Heart left ventricle (tissue), 16 donors: ENCODE measurements around the gene DEFB123. TPM values are rescaled to one million over a fixed set of nuclear protein-coding genes. Genes with fewer than 3 reads are reported as not detected.
A peak's percentile ranks its signal among the peaks of the same experiment; 100 is the strongest.

Experiments used
- ATAC-seq, 4 donors: fragments of 200-7000 bp; cut with Tn5 transposase; one replicate each; pipeline ENCODE4 v1.9.1; 2020 to 2022; ENCODE audit warnings: moderate library complexity in 4 of 4, mild to moderate bottlenecking in 3 of 4, moderate number of reproducible peaks in 1 of 4
- DNase-seq, 5 donors: peaks; one replicate each; pipeline ENCODE4 v3.0.0-alpha.2; 2020
- H3K27ac ChIP-seq, 12 donors: fragments of 200-600 bp; sonication (generic) in 4 of 12; one replicate each; pipeline versions ENCODE4 v1.5.0 to v1.8.0; 2016 to 2022; ENCODE audit warnings: mild to moderate bottlenecking in 2 of 12
- H3K27me3 ChIP-seq, 9 donors: fragments of 200-600 bp; sonication (generic) in 2 of 9; one replicate each; pipeline versions ENCODE4 v1.5.1 to v1.8.0; 2016 to 2022; ENCODE audit warnings: mild to moderate bottlenecking in 3 of 9
- H3K36me3 ChIP-seq, 9 donors: fragments of 200-600 bp; sonication (generic) in 2 of 9; one replicate each; pipeline versions ENCODE4 v1.5.0 to v1.8.0; 2018 to 2022; ENCODE audit warnings: mild to moderate bottlenecking in 2 of 9
- H3K4me1 ChIP-seq, 12 donors: fragments of 200-600 bp; sonication (generic) in 4 of 12; one replicate each; pipeline versions ENCODE4 v1.5.0 to v1.8.0; 2016 to 2022; ENCODE audit warnings: mild to moderate bottlenecking in 3 of 12
- H3K4me3 ChIP-seq, 12 donors: fragments of 200-600 bp; sonication (generic) in 4 of 12; one replicate each; pipeline versions ENCODE4 v1.5.0 to v1.8.0; 2017 to 2022; ENCODE audit warnings: mild to moderate bottlenecking in 9 of 12, moderate library complexity in 4 of 12
- H3K9me3 ChIP-seq, 12 donors: fragments of 200-600 bp; sonication (generic) in 4 of 12; one replicate each; pipeline versions ENCODE4 v1.5.0 to v1.8.0; 2016 to 2022; ENCODE audit warnings: mild to moderate bottlenecking in 1 of 12
- POLR2A ChIP-seq, 2 donors: fragments of 450-650 bp; IDR thresholded peaks; one replicate each; pipeline ENCODE4 v1.6.1; 2017; ENCODE audit warnings: antibody characterized with exemption in 2 of 2, mild to moderate bottlenecking in 2 of 2, moderate library complexity in 2 of 2
- WGBS, 4 donors: extraction: QIAGEN DNeasy Blood & Tissue Kit in 2 of 4; methylation state at CpG; one replicate each; pipeline versions ENCODE4 v1.1.5 to v1.1.7; 2013 to 2018; 5-methylcytosine and 5-hydroxymethylcytosine counted together
- intact Hi-C, 10 donors: fragments of 100-400 bp; cut with DNase I; formaldehyde crosslinking; loops; one replicate each; pipeline versions ENCODE4 v1.11.1 to v1.14.2; 2022
- polyA plus RNA-seq, 2 donors: library from polyadenylated mRNA; stranded (reverse); fragments of 200-250 nt; gene quantifications; one replicate each; pipeline ENCODE4 v1.2.3, GENCODE V29; 2013
- total RNA-seq, 9 donors: library from RNA; depleted of rRNA in 2 of 9; stranded (reverse); fragments of >200 nt in 2 of 9; fragmentation: NEBNext Ultra II Directional in 3 of 9; extraction: Animal tissue kit (Norgen Biotek cat#: 25700) in 3 of 9; gene quantifications; one replicate each; pipeline versions ENCODE4 v1.1.0 to v1.2.4, GENCODE V29; 2016 to 2023
- TF ChIP-seq, protein P1 (sequence below), 12 donors: fragments of 200-600 bp; sonication (generic) in 4 of 12; IDR thresholded peaks; one replicate each; pipeline versions ENCODE4 v1.5.0 to v1.8.0; 2018 to 2022; ENCODE audit warnings: antibody characterized with exemption in 12 of 12, mild to moderate bottlenecking in 5 of 12
- donor health status: ischemic (EF 13 %, LVEDD 7.1; RV severe dilation, severe dysfunction).
- donor health status: healthy with polysubstance abuse.
- donor health status: DM: no; HTN: yes; CAD: no.
- donor health status: DM: no; HTN: no; CAD: no.
- donor health status: ischemic (EF 25% LVEDD 6.9; RV normal size, moderate dysfunction).
- donor health status: ischemic (EF 25% LVEDD 5.7; RV mildly dilated, moderate dysfunction).
- donor health status: healthy.
- donor health status: DM: yes; HTN: yes; CAD: no.
- donor health status: ischemic (EF 35%, LVEDD 5.7; RV mildly dilated, moderate dysfunction).
- donor health status: nonischemic (EF 11% LVEDD 7.7; RV severe dilation, severe dysfunction).
- donor health status: DM: yes; HTN: yes; CAD: no.
- donor health status: PGD.
- donor health status: ischemic (EF 29% LVEDD 5.4; RV normal size, mild dysfunction).
- donor health status: nonischemic (EF 23%, LVEDD 6.1; RV moderate dilation, normal function).

DEFB123 gene
- total and polyA plus RNA-seq, 11 donors, result not detected

DNA sequence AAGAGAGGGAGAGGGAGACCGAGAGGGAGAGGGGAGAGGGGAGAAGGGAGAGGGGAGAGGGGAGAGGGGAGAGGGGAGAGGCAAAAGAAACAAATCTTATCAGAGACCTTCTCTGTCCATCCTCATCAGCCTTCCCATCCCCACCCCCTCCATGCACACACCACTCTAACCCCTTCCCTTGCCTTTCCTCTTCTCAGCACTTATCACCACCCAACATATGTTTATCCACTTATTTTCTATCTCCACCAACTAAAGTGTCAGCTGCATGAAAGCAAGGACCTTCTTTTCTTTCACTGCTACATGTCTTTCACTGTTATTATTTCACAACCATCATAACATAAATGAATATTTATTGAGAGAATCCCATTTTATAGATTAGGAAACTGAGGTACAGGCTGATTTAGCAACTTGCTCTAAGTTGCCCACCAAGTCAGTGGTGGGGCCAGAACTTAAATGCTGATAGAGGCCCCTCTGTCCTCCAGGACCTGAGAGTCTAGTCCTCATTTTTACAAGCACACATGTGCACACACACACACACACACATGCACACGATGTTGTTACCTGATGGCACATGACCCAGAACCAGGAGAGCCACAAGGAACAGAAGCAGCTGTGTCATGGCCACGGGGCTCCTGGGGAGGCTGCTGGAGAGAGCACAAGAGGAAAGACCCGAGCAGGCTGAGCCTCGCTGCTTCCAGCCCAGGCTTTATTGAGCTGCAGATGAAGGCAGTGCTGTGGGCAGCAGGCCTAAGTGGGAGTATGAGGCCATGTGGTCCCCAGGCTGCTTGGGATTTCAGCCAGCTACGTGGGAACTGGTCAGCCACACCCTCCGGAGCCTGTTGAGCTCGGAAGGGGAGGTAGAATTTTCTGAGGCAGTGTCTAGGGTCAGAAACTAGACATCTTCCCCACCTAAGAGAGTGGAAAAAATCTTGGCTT is 32.2 kb downstream of the DEFB123 start:
- WGBS, 4 donors, result 40 to 63% (median 44%) methylated on average over 7 to 8 of the region's 8 CpGs
- Histone ChIP-seq H3K9me3 (no peaks in the 10 kb centered on the region), H3K4me3 (no peak overlapping the region), H3K27ac (no peak overlapping the region), H3K27me3 (peaks cover 0 to 26% (median 19%) of the 10 kb centered on the region in 9 donors), H3K4me1 (peaks cover 0 to 29% (median 9%) of the 10 kb centered on the region in 12 donors), H3K36me3 (no peaks in the 10 kb centered on the region)
- peak in 3 of 4 donors; percentile 12 to 51 (median 35) for ATAC-seq
- no peak for TF ChIP-seq POLR2A (IDR thresholded peaks at IDR 0.05)
- TF ChIP-seq, protein P1, sequence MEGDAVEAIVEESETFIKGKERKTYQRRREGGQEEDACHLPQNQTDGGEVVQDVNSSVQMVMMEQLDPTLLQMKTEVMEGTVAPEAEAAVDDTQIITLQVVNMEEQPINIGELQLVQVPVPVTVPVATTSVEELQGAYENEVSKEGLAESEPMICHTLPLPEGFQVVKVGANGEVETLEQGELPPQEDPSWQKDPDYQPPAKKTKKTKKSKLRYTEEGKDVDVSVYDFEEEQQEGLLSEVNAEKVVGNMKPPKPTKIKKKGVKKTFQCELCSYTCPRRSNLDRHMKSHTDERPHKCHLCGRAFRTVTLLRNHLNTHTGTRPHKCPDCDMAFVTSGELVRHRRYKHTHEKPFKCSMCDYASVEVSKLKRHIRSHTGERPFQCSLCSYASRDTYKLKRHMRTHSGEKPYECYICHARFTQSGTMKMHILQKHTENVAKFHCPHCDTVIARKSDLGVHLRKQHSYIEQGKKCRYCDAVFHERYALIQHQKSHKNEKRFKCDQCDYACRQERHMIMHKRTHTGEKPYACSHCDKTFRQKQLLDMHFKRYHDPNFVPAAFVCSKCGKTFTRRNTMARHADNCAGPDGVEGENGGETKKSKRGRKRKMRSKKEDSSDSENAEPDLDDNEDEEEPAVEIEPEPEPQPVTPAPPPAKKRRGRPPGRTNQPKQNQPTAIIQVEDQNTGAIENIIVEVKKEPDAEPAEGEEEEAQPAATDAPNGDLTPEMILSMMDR (IDR thresholded peaks at IDR 0.05), result no peak
- DNase-seq, result peak in 3 of 5 donors; percentile 23 to 58 (median 40)
- intact Hi-C loops, result no loop called here

DNA sequence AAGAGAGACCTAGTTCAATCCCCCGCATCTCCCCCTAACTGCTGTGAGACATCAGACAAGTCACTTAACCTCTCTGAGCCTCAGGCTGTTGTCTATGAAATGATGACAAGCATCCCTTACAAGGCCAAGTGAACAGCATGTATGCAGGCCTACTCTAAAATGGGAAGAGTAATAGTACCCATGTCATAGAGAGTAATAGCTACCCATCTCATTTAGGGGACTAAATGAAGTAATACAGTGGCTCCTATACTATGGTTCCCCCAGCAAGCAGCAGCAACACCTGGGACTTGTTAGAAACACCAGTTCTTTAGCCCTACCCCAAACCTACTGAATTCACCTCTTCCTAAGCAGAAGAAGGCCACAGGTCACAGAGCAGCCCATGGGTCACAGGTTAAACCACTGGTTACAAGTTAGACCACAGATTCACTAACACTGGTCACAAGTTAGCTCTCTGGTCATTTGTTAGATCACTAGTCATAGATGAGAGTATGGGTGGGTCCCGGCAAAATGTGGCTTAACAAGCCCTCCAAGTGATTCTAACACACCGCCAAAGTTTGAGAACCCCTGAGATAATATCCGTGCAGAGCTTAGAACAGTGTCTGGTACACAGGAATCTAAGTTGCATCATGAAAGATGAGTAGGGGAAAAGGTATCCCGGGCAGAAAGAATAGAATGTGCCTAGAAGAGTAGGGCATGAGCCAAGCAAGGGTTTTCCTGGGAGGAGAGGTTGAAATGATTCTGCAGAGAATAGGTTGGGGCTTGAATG is 33.1 kb downstream of the DEFB123 start:
- no peak overlapping the region for H3K27ac ChIP-seq
- ATAC-seq, result peak in 1 of 4 donors; percentile 11
- intact Hi-C loops, result loop anchor here in 1 of 10 donors (2.0 kb wide), 1 partner anchor 23 kb away; no protein-coding TSS in a partner anchor
- H3K4me1 ChIP-seq, result peaks cover 0 to 29% (median 9%) of the 10 kb centered on the region in 12 donors
- H3K9me3 ChIP-seq, result no peaks in the 10 kb centered on the region
- H3K27me3 ChIP-seq, result peaks cover 0 to 26% (median 19%) of the 10 kb centered on the region in 9 donors
- no peak for DNase-seq
- H3K4me3 ChIP-seq, result no peak overlapping the region
- WGBS, 4 donors, result 77 to 91% (median 85%) methylated on average over 5 of the region's 5 CpGs
- H3K36me3 ChIP-seq, result no peaks in the 10 kb centered on the region
- TF ChIP-seq, protein P1 (IDR thresholded peaks at IDR 0.05), result no peak
- TF ChIP-seq POLR2A (IDR thresholded peaks at IDR 0.05), result no peak

DNA sequence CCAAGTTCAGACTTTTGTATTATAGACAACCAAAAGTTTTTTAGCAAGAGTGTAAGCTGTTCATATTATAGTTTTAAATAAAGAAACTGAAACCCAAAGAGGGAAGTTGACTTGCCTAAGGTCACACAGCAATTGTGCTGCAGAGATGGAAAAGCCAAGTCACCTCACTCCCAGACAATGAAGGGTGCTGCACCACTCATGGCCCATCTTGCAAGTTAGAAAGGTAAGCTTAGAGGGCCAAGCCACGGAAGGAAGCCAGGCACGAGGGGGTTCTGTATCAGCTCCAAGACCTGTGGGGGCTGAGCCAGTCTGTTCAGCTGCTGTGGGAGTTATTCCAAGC is 33.6 kb downstream of the DEFB123 start:
- no peaks in the 10 kb centered on the region for H3K36me3 ChIP-seq
- H3K9me3 ChIP-seq, result no peaks in the 10 kb centered on the region
- DNase-seq, result no peak
- intact Hi-C loops, result loop anchor here in 1 of 10 donors (2.0 kb wide), 1 partner anchor 23 kb away; no protein-coding TSS in a partner anchor
- peaks cover 0 to 26% (median 19%) of the 10 kb centered on the region in 9 donors for H3K27me3 ChIP-seq
- H3K4me3 ChIP-seq, result peak overlapping the region in 2 of 12 donors; percentile 78
- ATAC-seq, result no peak
- TF ChIP-seq, protein P1 (IDR thresholded peaks at IDR 0.05), result no peak
- TF ChIP-seq POLR2A (IDR thresholded peaks at IDR 0.05), result no peak
- peaks cover 0 to 29% (median 9%) of the 10 kb centered on the region in 12 donors for H3K4me1 ChIP-seq
- 45 to 78% (median 61%) methylated on average over 2 of the region's 2 CpGs for WGBS, 4 donors
- peak overlapping the region in 5 of 12 donors; percentile 76 to 91 (median 82) for H3K27ac ChIP-seq
